GM12865 (cell line): ENCODE data around the gene PDE4B.

ENCODE experiments used
- DNase-seq: peaks from one replicate; pipeline ENCODE4 v3.0.0; 2010; ENCODE audit warnings: low read depth
- H3K4me3 ChIP-seq: 2 replicates; pipeline ENCODE4 v1.5.1; 2011; ENCODE audit warnings: mild to moderate bottlenecking, low read depth, low read length, control low read depth
- TF ChIP-seq, protein P1 (sequence below): IDR thresholded peaks from 2 replicates; pipeline ENCODE4 v1.5.1; 2011; ENCODE audit warnings: low read length, control low read depth, low read depth, inconsistent platforms; ENCODE audit not compliant: insufficient read depth; ENCODE audit errors: missing control alignments

The PDE4B gene

DNA sequence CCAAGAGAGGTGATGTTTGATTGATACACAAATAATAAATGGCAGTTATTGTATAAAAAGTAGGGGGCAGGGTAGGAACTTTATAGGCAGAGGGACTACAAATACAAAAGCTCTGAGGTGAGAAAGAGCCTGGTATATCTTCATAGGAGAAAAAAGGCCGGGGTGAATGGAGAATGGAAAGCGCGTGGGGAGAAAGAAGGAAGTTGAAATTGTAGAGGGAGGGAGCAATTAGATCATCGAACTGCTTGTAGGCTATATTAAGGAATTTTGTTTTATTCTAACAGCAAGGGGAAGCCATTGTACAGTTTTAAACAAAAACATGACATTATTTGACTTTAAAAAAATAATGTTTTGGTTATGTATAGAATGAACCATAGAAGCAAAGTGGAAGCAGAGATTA, 147.4 kb downstream of the PDE4B start:
- TF ChIP-seq, protein P1, sequence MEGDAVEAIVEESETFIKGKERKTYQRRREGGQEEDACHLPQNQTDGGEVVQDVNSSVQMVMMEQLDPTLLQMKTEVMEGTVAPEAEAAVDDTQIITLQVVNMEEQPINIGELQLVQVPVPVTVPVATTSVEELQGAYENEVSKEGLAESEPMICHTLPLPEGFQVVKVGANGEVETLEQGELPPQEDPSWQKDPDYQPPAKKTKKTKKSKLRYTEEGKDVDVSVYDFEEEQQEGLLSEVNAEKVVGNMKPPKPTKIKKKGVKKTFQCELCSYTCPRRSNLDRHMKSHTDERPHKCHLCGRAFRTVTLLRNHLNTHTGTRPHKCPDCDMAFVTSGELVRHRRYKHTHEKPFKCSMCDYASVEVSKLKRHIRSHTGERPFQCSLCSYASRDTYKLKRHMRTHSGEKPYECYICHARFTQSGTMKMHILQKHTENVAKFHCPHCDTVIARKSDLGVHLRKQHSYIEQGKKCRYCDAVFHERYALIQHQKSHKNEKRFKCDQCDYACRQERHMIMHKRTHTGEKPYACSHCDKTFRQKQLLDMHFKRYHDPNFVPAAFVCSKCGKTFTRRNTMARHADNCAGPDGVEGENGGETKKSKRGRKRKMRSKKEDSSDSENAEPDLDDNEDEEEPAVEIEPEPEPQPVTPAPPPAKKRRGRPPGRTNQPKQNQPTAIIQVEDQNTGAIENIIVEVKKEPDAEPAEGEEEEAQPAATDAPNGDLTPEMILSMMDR, result no peak
- no peak for DNase-seq
- no peak overlapping the region for H3K4me3 ChIP-seq

- no peak for DNase-seq
- TF ChIP-seq, protein P1, result no peak
- H3K4me3 ChIP-seq, result no peak overlapping the region
Measured at GRCh38 chr1:65942476-65942875, 149.8 kb downstream of the PDE4B start.

- H3K4me3 ChIP-seq, result no peak overlapping the region
- TF ChIP-seq, protein P1, result no peak
- no peak for DNase-seq
Measured at GRCh38 chr1:65946376-65946775, 153.7 kb downstream of the PDE4B start.

GRCh38 chr1:65946960-65947359, 154.3 kb downstream of the PDE4B start:
- no peak for DNase-seq
- TF ChIP-seq, protein P1, result no peak
- H3K4me3 ChIP-seq, result no peak overlapping the region

- TF ChIP-seq, protein P1, result no peak
- DNase-seq, result no peak
- H3K4me3 ChIP-seq, result no peak overlapping the region
Measured at GRCh38 chr1:65948609-65949229, 156.0 kb downstream of the PDE4B start.

DNA sequence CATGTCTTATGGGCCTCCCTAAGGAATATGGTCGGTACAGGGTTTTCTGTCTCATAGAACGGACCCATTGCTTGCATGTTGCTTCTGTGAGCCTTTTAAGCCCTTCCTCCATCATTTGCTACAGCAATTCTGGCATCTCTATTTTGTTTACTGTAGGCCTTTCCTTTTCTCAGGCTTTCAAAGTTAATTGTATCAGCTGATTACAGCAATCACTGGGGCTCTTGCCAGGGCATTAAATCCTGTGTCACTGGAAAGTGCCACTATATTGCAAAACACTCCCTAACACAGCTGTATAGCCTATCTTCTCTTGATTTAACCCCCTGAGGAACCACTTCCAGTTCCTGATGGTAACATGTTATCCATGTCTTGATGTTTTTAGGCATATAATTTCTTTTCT, 156.5 kb downstream of the PDE4B start:
- TF ChIP-seq, protein P1, result no peak
- H3K4me3 ChIP-seq, result no peak overlapping the region
- DNase-seq, result no peak

- H3K4me3 ChIP-seq, result no peak overlapping the region
- no peak for DNase-seq
- TF ChIP-seq, protein P1, result no peak
Measured at GRCh38 chr1:65949933-65950332, 157.2 kb downstream of the PDE4B start.
